Sigmoid colon (tissue), 7 donors: Measurements from ENCODE around the gene MRTFB. TPM values are rescaled to one million over a fixed set of nuclear protein-coding genes. Genes with fewer than 3 reads are reported as not detected.

Source experiments
- DNase-seq: peaks from one replicate; pipeline ENCODE4 v3.0.0-alpha.2; 2019
- H3K27ac ChIP-seq, 4 donors: fragments of 200-600 bp; sonication (generic); one replicate each; pipeline ENCODE4 v1.5.1; 2016 to 2019; ENCODE audit warnings: mild to moderate bottlenecking in 1 of 4
- H3K27me3 ChIP-seq, 3 donors: fragments of 200-600 bp; sonication (generic); one replicate each; pipeline ENCODE4 v1.5.1; 2019; ENCODE audit warnings: mild to moderate bottlenecking in 1 of 3
- H3K36me3 ChIP-seq, 4 donors: fragments of 200-600 bp; sonication (generic); one replicate each; pipeline ENCODE4 v1.5.1; 2016 to 2019
- H3K4me1 ChIP-seq, 4 donors: fragments of 200-600 bp; sonication (generic); one replicate each; pipeline ENCODE4 v1.5.1; 2017 to 2019
- H3K4me3 ChIP-seq, 4 donors: fragments of 200-600 bp; sonication (generic); one replicate each; pipeline ENCODE4 v1.5.1; 2017 to 2019; ENCODE audit warnings: mild to moderate bottlenecking in 2 of 4, moderate library complexity in 1 of 4
- H3K9me3 ChIP-seq, 4 donors: fragments of 200-600 bp in 3 of 4; sonication (generic) in 3 of 4; one replicate each; pipeline versions ENCODE4 v1.5.1 to v1.6.1; 2013 to 2019
- EP300 ChIP-seq, 4 donors: sonication (generic); formaldehyde crosslinking; IDR thresholded peaks; one replicate each; pipeline ENCODE4 v1.6.1; 2017; ENCODE audit warnings: antibody characterized with exemption in 4 of 4
- POLR2A ChIP-seq, 2 donors: fragments of 450-650 bp; IDR thresholded peaks; one replicate each; pipeline ENCODE4 v1.6.1; 2016; ENCODE audit warnings: antibody characterized with exemption in 2 of 2, mild to moderate bottlenecking in 2 of 2, moderate library complexity in 2 of 2
- POLR2AphosphoS5 ChIP-seq, 4 donors: sonication (generic); formaldehyde crosslinking; IDR thresholded peaks; one replicate each; pipeline ENCODE4 v1.6.1; 2017; ENCODE audit warnings: antibody characterized with exemption in 4 of 4
- WGBS, 2 donors: extraction: QIAGEN DNeasy Blood & Tissue Kit; methylation state at CpG; one replicate each; pipeline ENCODE4 v1.1.7; 2013; 5-methylcytosine and 5-hydroxymethylcytosine counted together
- intact Hi-C: fragments of 100-400 bp; cut with DNase I; formaldehyde crosslinking; loops from one replicate; pipeline ENCODE4 v1.15.1; 2023
- polyA plus RNA-seq, 3 donors: library from polyadenylated mRNA; stranded (reverse); fragments of 200-250 nt; gene quantifications; one replicate each; pipeline ENCODE4 v1.2.3, GENCODE V29; 2013
- total RNA-seq, 4 donors: library from RNA; depleted of rRNA; stranded (reverse); fragments of >200 nt; gene quantifications; one replicate each; pipeline ENCODE4 v1.1.0, GENCODE V29; 2016
- TF ChIP-seq, protein P1 (sequence below), 4 experiments: fragments of 450-650 bp in 3 of 4; fragments of 200-600 bp in 1 of 4; IDR thresholded peaks; one replicate each; pipeline ENCODE4 v1.5.1; 2016 to 2019; ENCODE audit warnings: antibody characterized with exemption in 4 of 4, mild to moderate bottlenecking in 3 of 4, moderate library complexity in 2 of 4
- donor health status: healthy with polysubstance abuse.
- donor health status: Bipolar disorder and iron deficiency.
- donor health status: healthy.

Gene MRTFB
- total and polyA plus RNA-seq, 7 donors = 4.6 to 44.6 (median 23.2) TPM

DNA sequence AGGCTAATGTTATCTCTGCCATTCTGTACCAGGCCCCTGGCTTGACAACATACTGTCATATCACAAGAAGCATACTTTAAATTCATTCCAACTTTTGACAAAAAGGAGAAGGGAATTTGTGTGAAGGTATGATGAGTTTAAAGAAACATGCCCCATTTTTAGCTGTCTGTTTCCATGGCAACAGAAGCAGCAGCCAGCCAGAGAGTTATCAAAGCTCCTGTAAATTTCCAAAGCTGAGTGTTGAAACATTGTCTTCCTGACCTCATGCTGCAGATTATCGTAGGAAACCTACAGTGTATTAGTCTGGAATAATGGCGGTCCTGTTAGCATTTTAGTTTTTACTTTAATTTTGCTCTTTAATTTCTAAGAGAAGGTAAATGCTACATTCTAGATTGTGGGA lies 124.9 kb downstream of the MRTFB start:
- intact Hi-C loops = no loop called here
- Histone ChIP-seq H3K27ac (no peak overlapping the region), H3K36me3 (no peaks in the 10 kb centered on the region), H3K27me3 (no peaks in the 10 kb centered on the region), H3K4me1 (no peaks in the 10 kb centered on the region), H3K4me3 (no peak overlapping the region), H3K9me3 (no peaks in the 10 kb centered on the region)
- TF ChIP-seq POLR2AphosphoS5 (IDR thresholded peaks at IDR 0.05) (no peak), POLR2A (IDR thresholded peaks at IDR 0.05) (no peak), EP300 (IDR thresholded peaks at IDR 0.05) (no peak)
- TF ChIP-seq, protein P1, sequence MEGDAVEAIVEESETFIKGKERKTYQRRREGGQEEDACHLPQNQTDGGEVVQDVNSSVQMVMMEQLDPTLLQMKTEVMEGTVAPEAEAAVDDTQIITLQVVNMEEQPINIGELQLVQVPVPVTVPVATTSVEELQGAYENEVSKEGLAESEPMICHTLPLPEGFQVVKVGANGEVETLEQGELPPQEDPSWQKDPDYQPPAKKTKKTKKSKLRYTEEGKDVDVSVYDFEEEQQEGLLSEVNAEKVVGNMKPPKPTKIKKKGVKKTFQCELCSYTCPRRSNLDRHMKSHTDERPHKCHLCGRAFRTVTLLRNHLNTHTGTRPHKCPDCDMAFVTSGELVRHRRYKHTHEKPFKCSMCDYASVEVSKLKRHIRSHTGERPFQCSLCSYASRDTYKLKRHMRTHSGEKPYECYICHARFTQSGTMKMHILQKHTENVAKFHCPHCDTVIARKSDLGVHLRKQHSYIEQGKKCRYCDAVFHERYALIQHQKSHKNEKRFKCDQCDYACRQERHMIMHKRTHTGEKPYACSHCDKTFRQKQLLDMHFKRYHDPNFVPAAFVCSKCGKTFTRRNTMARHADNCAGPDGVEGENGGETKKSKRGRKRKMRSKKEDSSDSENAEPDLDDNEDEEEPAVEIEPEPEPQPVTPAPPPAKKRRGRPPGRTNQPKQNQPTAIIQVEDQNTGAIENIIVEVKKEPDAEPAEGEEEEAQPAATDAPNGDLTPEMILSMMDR (IDR thresholded peaks at IDR 0.05) = no peak
- 90 to 95% methylated on average over 2 of the region's 2 CpGs for WGBS, 2 donors
- DNase-seq = no peak

DNA sequence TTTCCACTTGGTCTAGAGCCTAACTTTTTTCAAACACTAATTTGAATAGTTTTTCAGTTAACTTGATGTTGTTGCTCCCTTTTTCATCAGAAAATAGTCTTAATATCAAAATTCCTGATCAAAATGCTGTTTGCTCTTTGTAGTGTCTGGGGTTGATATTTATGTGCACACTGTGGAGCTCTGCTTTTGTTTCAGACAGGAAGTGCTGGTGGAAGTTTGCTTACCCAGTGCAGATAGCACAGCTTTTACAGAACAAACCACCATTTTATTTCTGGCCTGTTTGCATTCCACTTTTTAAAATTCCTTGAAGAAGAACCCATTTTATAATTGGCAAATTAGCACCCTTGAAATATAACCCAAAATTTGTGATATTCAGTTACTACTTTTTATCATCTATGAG lies 125.4 kb downstream of the MRTFB start:
- Histone ChIP-seq H3K9me3 (no peaks in the 10 kb centered on the region), H3K27me3 (no peaks in the 10 kb centered on the region), H3K4me1 (no peaks in the 10 kb centered on the region), H3K36me3 (no peaks in the 10 kb centered on the region), H3K4me3 (no peak overlapping the region), H3K27ac (no peak overlapping the region)
- intact Hi-C loops = no loop called here
- DNase-seq = no peak
- TF ChIP-seq EP300 (IDR thresholded peaks at IDR 0.05) (no peak), POLR2AphosphoS5 (IDR thresholded peaks at IDR 0.05) (no peak), POLR2A (IDR thresholded peaks at IDR 0.05) (no peak)
- TF ChIP-seq, protein P1 (IDR thresholded peaks at IDR 0.05) = no peak

DNA sequence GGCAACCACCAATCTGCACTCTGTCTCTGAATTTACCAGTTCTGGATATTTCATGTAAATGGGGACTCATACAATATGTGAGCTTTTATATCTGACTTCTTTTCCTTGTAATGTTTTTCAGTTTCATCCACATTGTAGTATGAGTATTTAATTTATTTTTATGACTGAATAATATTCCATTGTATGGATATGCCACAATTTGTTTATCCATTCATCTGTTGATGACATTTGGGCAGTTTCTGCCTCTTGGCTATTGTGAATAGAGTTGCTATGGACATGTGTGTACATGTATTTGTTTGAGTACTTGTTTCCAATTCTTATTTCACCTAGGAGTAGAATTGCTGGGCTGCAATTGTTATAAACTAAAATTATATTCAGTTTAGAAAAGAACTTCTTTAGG lies 126.9 kb downstream of the MRTFB start:
- peaks cover 0 to 8% (median 5%) of the 10 kb centered on the region in 4 donors for H3K4me1 ChIP-seq
- H3K27ac ChIP-seq = no peak overlapping the region
- no peaks in the 10 kb centered on the region for H3K27me3 ChIP-seq
- DNase-seq = no peak
- no peaks in the 10 kb centered on the region for H3K36me3 ChIP-seq
- TF ChIP-seq EP300 (IDR thresholded peaks at IDR 0.05) = no peak
- TF ChIP-seq, protein P1 (IDR thresholded peaks at IDR 0.05) = no peak
- no peak for TF ChIP-seq POLR2AphosphoS5 (IDR thresholded peaks at IDR 0.05)
- TF ChIP-seq POLR2A (IDR thresholded peaks at IDR 0.05) = no peak
- no peaks in the 10 kb centered on the region for H3K9me3 ChIP-seq
- H3K4me3 ChIP-seq = no peak overlapping the region
- intact Hi-C loops = no loop called here

DNA sequence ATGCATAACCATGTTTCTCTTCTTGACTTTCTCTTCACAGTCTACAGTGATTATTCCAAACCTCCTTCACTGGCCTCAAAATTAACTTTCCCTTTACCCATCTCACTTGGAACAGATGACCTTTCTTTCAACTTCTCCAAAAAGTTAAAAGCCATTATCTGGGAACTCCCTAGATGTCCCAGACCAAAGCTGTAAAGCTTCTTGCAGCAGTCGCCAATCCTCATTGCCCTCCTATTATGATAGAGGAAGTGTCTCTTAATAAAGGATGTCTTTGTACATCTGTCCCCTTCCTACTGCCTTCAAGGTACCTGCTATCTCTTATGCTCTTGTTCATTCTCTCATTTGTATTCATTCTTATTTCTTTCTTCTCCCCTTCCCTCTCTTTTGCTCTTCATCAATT lies 127.5 kb downstream of the MRTFB start:
- H3K27me3 ChIP-seq = no peaks in the 10 kb centered on the region
- no peaks in the 10 kb centered on the region for H3K36me3 ChIP-seq
- no peak for TF ChIP-seq EP300 (IDR thresholded peaks at IDR 0.05)
- TF ChIP-seq, protein P1 (IDR thresholded peaks at IDR 0.05) = no peak
- TF ChIP-seq POLR2A (IDR thresholded peaks at IDR 0.05) = no peak
- TF ChIP-seq POLR2AphosphoS5 (IDR thresholded peaks at IDR 0.05) = no peak
- H3K9me3 ChIP-seq = no peaks in the 10 kb centered on the region
- no peak overlapping the region for H3K27ac ChIP-seq
- WGBS, 2 donors = 39 to 58% methylated on average over 1 of the region's 1 CpG
- H3K4me1 ChIP-seq = peaks cover 0 to 10% (median 9%) of the 10 kb centered on the region in 4 donors
- DNase-seq = no peak
- intact Hi-C loops = no loop called here
- H3K4me3 ChIP-seq = no peak overlapping the region

DNA sequence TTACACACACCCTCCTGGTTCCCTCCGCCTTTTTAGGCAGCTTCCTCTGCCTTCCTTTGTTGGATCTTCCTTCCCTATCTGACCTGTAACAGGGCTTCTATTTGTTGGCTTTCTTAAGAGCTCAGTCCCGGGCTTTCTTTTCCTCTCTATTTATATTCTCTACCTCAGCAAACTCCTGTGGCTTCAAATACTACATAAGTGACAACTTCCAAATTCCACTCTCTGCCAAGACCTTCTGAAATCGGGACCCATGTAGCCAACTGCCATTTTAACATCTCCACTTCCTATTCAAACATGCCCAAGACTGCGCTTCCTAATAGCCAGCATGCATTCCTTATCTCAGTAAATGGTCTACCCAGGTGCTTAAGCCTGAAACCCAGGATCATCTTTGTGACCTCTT lies 128.1 kb downstream of the MRTFB start:
- peaks cover 0 to 10% (median 9%) of the 10 kb centered on the region in 4 donors for H3K4me1 ChIP-seq
- 90 to 95% methylated on average over 4 of the region's 4 CpGs for WGBS, 2 donors
- H3K27ac ChIP-seq = no peak overlapping the region
- no peak overlapping the region for H3K4me3 ChIP-seq
- H3K36me3 ChIP-seq = no peaks in the 10 kb centered on the region
- H3K27me3 ChIP-seq = no peaks in the 10 kb centered on the region
- DNase-seq = no peak
- TF ChIP-seq, protein P1 (IDR thresholded peaks at IDR 0.05) = no peak
- TF ChIP-seq POLR2AphosphoS5 (IDR thresholded peaks at IDR 0.05) (no peak), EP300 (IDR thresholded peaks at IDR 0.05) (no peak), POLR2A (IDR thresholded peaks at IDR 0.05) (no peak)
- no peaks in the 10 kb centered on the region for H3K9me3 ChIP-seq
- intact Hi-C loops = no loop called here
